GM19099 (cell line): ENCODE measurements around the gene ARMCX5.

Experiments used
- POLR2A ChIP-seq: IDR thresholded peaks from 3 replicates; pipeline ENCODE4 v1.6.1; 2011; ENCODE audit warnings: low read depth; ENCODE audit not compliant: insufficient read length; ENCODE audit errors: extremely low read depth

ARMCX5 gene

GRCh38 chrX:102652031-102652688 is 52.8 kb downstream of the ARMCX5 start:
- TF ChIP-seq POLR2A = no peak
